ENCODE data around the gene CDKN2C. TPM values are rescaled to one million over a fixed set of nuclear protein-coding genes. Genes with fewer than 3 reads are reported as not detected.
"Not testable (repeated sequence)": the region's sequence is repeated elsewhere in the genome, so short reads cannot be mapped to it uniquely, and the experiment has no call there.

CDKN2C gene
- total RNA-seq, 1 experiment from 2014 or later = 3.5 TPM

GRCh38 chr1:50930965-50931737 lies 38.9 kb upstream of the CDKN2C start:
- intact Hi-C loops (cut with micrococcal nuclease; ENCODE audit: unreplicated experiment) = no loop called here
- H3K9me3 ChIP-seq = no peaks in the 10 kb centered on the region
- TF ChIP-seq CTCF (IDR thresholded peaks at IDR 0.05; ENCODE audit: insufficient read depth in 1 of 2, low read depth in 1 of 2, low read length in 1 of 2, severe bottlenecking in 1 of 2, unreplicated experiment in 1 of 2) = no peak
- H3K9me3 Mint-ChIP-seq (ENCODE audit: unreplicated experiment) = no peaks in the 10 kb centered on the region
- H3K36me3 Mint-ChIP-seq (ENCODE audit: insufficient read depth, unreplicated experiment) = peaks cover 4% of the 10 kb centered on the region
- H3K4me3 ChIP-seq (ENCODE audit: low read depth, low read length) = no peak overlapping the region
- H3K4me3 Mint-ChIP-seq (ENCODE audit: unreplicated experiment) = no peak overlapping the region
- DNase-seq = no peak
- H3K27me3 Mint-ChIP-seq (ENCODE audit: insufficient read depth, unreplicated experiment) = no peaks in the 10 kb centered on the region
- H3K27me3 ChIP-seq (replicated peaks; ENCODE audit: control insufficient read depth, insufficient read depth, low read length) = no peaks in the 10 kb centered on the region
- H3K4me1 Mint-ChIP-seq (ENCODE audit: low read depth, unreplicated experiment) = no peaks in the 10 kb centered on the region
- no peaks in the 10 kb centered on the region for H3K4me1 ChIP-seq
- ChIA-PET POLR2A (no interaction called here), CTCF (no interaction called here)
- H3K27ac Mint-ChIP-seq (ENCODE audit: unreplicated experiment) = no peak overlapping the region
- H3K36me3 ChIP-seq (ENCODE audit: control insufficient read depth, insufficient read depth, low read length) = no peaks in the 10 kb centered on the region
- no TSS peak for BruUV-seq (replicated peaks)

DNA sequence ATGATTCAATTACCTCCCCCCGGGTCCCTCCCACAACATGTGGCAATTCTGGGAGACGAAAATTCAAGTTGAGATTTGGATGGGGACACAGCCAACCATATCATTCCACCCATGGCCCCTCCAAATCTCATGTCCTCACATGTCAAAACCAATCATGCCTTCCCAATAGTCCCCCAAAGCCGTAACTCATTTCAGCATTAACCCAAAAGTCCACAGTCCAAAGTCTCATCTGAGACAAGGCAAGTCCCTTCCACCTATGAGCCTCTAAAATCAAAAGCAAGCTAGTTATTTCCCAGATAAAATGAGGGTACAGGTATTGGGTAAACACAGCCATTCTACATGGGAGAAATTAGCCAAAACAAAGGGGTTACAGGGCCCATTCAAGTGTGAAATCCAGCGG lies 38.0 kb upstream of the CDKN2C start:
- H3K27me3 Mint-ChIP-seq (ENCODE audit: insufficient read depth, unreplicated experiment); H3K36me3 Mint-ChIP-seq (ENCODE audit: insufficient read depth, unreplicated experiment); H3K4me1 Mint-ChIP-seq (ENCODE audit: low read depth, unreplicated experiment); POLR2A ChIA-PET; H3K9me3 ChIP-seq; BruUV-seq (replicated peaks); H3K9me3 Mint-ChIP-seq (ENCODE audit: unreplicated experiment); H3K27me3 ChIP-seq (replicated peaks; ENCODE audit: control insufficient read depth, insufficient read depth, low read length); H3K4me1 ChIP-seq; H3K36me3 ChIP-seq (ENCODE audit: control insufficient read depth, insufficient read depth, low read length); CTCF ChIA-PET; DNase-seq; H3K27ac Mint-ChIP-seq (ENCODE audit: unreplicated experiment); intact Hi-C loops (cut with micrococcal nuclease; ENCODE audit: unreplicated experiment); H3K4me3 ChIP-seq (ENCODE audit: low read depth, low read length); H3K4me3 Mint-ChIP-seq (ENCODE audit: unreplicated experiment): not testable (repeated sequence)

DNA sequence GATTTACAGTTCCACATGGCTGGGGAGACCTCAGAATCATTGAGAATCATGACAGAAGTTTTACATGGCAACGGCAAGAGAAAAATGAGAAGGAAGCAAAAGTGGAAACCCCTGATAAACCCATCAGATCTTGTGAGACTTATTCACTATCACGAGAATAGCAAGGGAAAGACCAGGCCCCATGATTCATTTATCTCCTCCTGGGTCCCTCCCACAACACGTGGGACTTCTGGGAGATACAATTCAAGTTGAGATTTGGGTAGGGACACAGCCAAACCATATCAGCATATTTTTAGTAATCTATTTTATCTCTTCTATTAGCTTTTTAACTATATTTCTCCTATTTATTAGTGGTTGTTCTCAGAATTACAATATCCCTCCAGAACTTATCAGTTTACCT lies 36.3 kb upstream of the CDKN2C start:
- H3K4me1 ChIP-seq; H3K36me3 ChIP-seq (ENCODE audit: control insufficient read depth, insufficient read depth, low read length); H3K27me3 Mint-ChIP-seq (ENCODE audit: insufficient read depth, unreplicated experiment); CTCF ChIA-PET; H3K9me3 ChIP-seq; H3K27ac Mint-ChIP-seq (ENCODE audit: unreplicated experiment); H3K9me3 Mint-ChIP-seq (ENCODE audit: unreplicated experiment); BruUV-seq (replicated peaks); H3K36me3 Mint-ChIP-seq (ENCODE audit: insufficient read depth, unreplicated experiment); H3K4me1 Mint-ChIP-seq (ENCODE audit: low read depth, unreplicated experiment); H3K27me3 ChIP-seq (replicated peaks; ENCODE audit: control insufficient read depth, insufficient read depth, low read length); H3K4me3 ChIP-seq (ENCODE audit: low read depth, low read length); POLR2A ChIA-PET; H3K4me3 Mint-ChIP-seq (ENCODE audit: unreplicated experiment); DNase-seq; intact Hi-C loops (cut with micrococcal nuclease; ENCODE audit: unreplicated experiment): not testable (repeated sequence)

DNA sequence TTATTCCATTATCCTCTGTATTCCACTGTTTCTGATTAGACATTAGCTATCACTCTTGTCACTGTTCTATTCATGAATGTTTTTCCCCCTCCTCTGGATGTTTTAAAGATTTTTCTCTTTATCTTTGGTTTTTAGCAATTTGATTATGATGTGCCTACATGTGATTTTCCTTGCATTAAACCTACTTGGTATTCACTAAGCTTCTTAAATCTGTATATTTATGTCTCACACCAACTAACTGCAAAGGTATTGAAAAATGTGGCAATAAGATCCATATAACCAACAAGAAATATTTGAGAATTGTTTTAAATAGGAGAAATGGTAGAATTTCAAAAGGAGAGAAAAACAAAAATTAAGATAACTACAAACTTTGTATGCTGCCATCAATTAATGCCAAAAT lies 35.2 kb upstream of the CDKN2C start:
- H3K27me3 Mint-ChIP-seq (ENCODE audit: insufficient read depth, unreplicated experiment) = no peaks in the 10 kb centered on the region
- no peak for DNase-seq
- H3K4me3 Mint-ChIP-seq (ENCODE audit: unreplicated experiment) = no peak overlapping the region
- Histone ChIP-seq H3K9me3 (no peaks in the 10 kb centered on the region), H3K27me3 (replicated peaks; ENCODE audit: control insufficient read depth, insufficient read depth, low read length) (no peaks in the 10 kb centered on the region), H3K4me1 (no peaks in the 10 kb centered on the region), H3K36me3 (ENCODE audit: control insufficient read depth, insufficient read depth, low read length) (no peaks in the 10 kb centered on the region), H3K4me3 (ENCODE audit: low read depth, low read length) (no peak overlapping the region)
- TF ChIP-seq CTCF (IDR thresholded peaks at IDR 0.05; ENCODE audit: insufficient read depth in 1 of 2, low read depth in 1 of 2, low read length in 1 of 2, severe bottlenecking in 1 of 2, unreplicated experiment in 1 of 2) = no peak
- ChIA-PET POLR2A (no interaction called here), CTCF (no interaction called here)
- no TSS peak for BruUV-seq (replicated peaks)
- H3K27ac Mint-ChIP-seq (ENCODE audit: unreplicated experiment) = no peak overlapping the region
- no peaks in the 10 kb centered on the region for H3K9me3 Mint-ChIP-seq (ENCODE audit: unreplicated experiment)
- no peaks in the 10 kb centered on the region for H3K36me3 Mint-ChIP-seq (ENCODE audit: insufficient read depth, unreplicated experiment)
- intact Hi-C loops (cut with micrococcal nuclease; ENCODE audit: unreplicated experiment) = no loop called here
- H3K4me1 Mint-ChIP-seq (ENCODE audit: low read depth, unreplicated experiment) = no peaks in the 10 kb centered on the region

DNA sequence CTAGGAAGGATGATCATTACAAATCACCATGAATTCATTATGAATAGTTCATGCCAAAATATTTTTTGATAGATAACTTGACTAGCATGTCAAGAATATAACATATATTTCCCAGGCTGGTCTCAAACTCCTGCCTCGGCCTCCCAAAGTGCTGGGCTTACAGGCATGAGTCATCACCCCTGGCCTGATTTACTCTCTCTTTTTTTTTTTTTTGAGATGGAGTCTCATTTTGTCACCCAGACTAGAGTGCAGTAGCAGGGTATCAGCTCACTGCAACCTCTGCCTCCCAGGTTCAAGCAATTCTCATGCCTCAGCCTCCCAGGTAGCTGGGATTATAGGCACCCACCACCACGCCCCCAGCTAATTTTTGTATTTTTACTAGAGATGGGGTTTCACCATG lies 34.8 kb upstream of the CDKN2C start:
- H3K27ac Mint-ChIP-seq (ENCODE audit: unreplicated experiment); POLR2A ChIA-PET; H3K27me3 Mint-ChIP-seq (ENCODE audit: insufficient read depth, unreplicated experiment); BruUV-seq (replicated peaks); H3K36me3 Mint-ChIP-seq (ENCODE audit: insufficient read depth, unreplicated experiment); H3K27me3 ChIP-seq (replicated peaks; ENCODE audit: control insufficient read depth, insufficient read depth, low read length); intact Hi-C loops (cut with micrococcal nuclease; ENCODE audit: unreplicated experiment); H3K4me1 Mint-ChIP-seq (ENCODE audit: low read depth, unreplicated experiment); H3K4me3 Mint-ChIP-seq (ENCODE audit: unreplicated experiment); DNase-seq; H3K9me3 ChIP-seq; H3K4me3 ChIP-seq (ENCODE audit: low read depth, low read length); H3K9me3 Mint-ChIP-seq (ENCODE audit: unreplicated experiment); H3K36me3 ChIP-seq (ENCODE audit: control insufficient read depth, insufficient read depth, low read length); H3K4me1 ChIP-seq; CTCF ChIA-PET: not testable (repeated sequence)
